Suprapubic skin (tissue), 3 donors: ENCODE data around the gene WNT9B.

Experiments
- CTCF ChIP-seq, 2 donors: fragments of 200-600 bp in 1 of 2; fragments of 450-650 bp in 1 of 2; sonication (generic) in 1 of 2; IDR thresholded peaks; one replicate each; pipeline ENCODE4 v1.5.1; 2016 to 2019; ENCODE audit warnings: antibody characterized with exemption in 2 of 2, mild to moderate bottlenecking in 1 of 2, moderate library complexity in 1 of 2
- POLR2AphosphoS5 ChIP-seq, 3 donors: sonication (generic); formaldehyde crosslinking; IDR thresholded peaks; one replicate each; pipeline ENCODE4 v1.6.1; 2017; ENCODE audit warnings: antibody characterized with exemption in 3 of 3

DNA sequence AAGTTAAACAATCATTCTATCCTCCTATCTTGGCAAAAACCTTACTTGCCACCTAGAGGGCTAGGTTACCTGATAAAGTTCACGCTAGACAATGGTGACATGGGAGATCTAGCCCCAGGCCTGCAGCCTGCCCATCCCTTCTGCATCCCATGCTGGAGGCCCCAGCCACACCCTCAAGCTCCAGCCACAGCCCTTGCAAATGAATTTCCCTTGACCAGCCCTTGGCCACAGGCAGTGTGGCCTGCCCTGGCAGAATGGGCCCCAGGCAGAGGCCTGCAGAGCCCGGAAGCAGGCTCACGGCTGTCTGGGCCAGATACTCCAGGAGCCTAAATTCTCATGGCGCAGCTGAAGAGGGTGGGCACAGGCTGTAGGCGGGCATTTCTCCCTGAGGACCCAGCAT is 47.8 kb upstream of the WNT9B start:
- TF ChIP-seq CTCF (IDR thresholded peaks at IDR 0.05): no peak
- TF ChIP-seq POLR2AphosphoS5 (IDR thresholded peaks at IDR 0.05): no peak
